Vagina (tissue), 2 donors: ENCODE results near the gene CTNND2.

Experiments
- CTCF ChIP-seq, 3 experiments: fragments of 450-650 bp in 2 of 3; fragments of 200-600 bp in 1 of 3; sonication (generic) in 1 of 3; IDR thresholded peaks; one replicate each; pipeline ENCODE4 v1.5.1; 2017 to 2019; ENCODE audit warnings: antibody characterized with exemption in 3 of 3, mild to moderate bottlenecking in 2 of 3, moderate library complexity in 2 of 3
- POLR2A ChIP-seq, 2 donors: fragments of 450-650 bp; IDR thresholded peaks; one replicate each; pipeline ENCODE4 v1.6.1; 2017; ENCODE audit warnings: antibody characterized with exemption in 2 of 2, mild to moderate bottlenecking in 2 of 2, moderate library complexity in 2 of 2

GRCh38 chr5:11415751-11416150 is 488.5 kb downstream of the CTNND2 start:
- no peak for TF ChIP-seq POLR2A (IDR thresholded peaks at IDR 0.05)
- no peak for TF ChIP-seq CTCF (IDR thresholded peaks at IDR 0.05)
